GM23248 (cell line): ENCODE data around the gene SCYGR7.

Experiments
- EZH2 ChIP-seq: fragments of 200-600 bp; sonication (generic); IDR thresholded peaks from 2 replicates; pipeline ENCODE4 v1.6.1; 2018; ENCODE audit warnings: antibody characterized with exemption, mild to moderate bottlenecking; ENCODE audit not compliant: insufficient read depth, poor library complexity, severe bottlenecking
- EZH2phosphoT487 ChIP-seq: fragments of 200-600 bp; sonication (generic); IDR thresholded peaks from 2 replicates; pipeline ENCODE4 v1.6.1; 2018; ENCODE audit warnings: antibody characterized with exemption, moderate library complexity, mild to moderate bottlenecking, low read depth; ENCODE audit not compliant: insufficient read depth

DNA sequence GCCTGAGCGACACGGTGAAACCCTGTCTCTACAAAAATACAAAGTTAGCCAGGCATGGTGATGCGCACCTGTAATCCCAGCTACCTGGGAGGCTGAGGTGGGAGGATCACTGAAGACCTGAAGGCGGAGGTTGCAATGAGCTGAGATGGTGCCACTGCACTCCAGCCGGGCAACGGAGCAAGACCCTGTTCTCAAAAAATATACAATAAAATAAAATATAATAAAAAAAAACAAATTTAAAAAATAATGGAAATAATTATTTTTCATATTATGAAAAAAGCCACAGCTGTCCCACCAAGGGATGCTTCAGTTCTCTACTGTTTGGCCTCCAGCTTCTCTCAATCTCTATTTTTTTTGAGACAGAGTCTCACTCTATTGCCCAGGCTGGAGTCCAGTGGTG lies 20.7 kb upstream of the SCYGR7 start:
- TF ChIP-seq EZH2 (no peak), EZH2phosphoT487 (no peak)
